ENCODE measurements around the gene BCL2A1. TPM values are rescaled to one million over a fixed set of nuclear protein-coding genes. Genes with fewer than 3 reads are reported as not detected.

BCL2A1 gene
- total RNA-seq, 1 experiment from 2014 or later, result 1.4 TPM

DNA sequence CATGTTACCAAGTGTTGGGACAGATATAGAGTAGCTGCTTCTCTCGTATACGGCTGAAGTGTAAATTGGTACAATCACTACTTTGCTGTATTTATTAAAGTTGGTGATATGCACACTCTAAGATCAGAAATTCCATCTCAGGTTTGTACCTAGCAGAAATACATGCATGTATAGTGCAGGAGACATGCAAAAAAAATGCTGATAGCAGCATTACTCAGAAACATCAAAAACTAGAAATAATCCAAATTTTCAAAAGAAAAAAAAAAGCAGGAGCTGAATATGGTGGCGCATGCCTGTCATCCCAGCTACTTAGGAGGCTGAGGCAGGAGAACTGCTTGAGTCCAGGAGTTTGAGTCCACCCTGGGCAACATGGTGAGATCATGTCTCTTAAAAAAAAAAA lies 31.3 kb upstream of the BCL2A1 start:
- no peak for DNase-seq
- Histone ChIP-seq H2AFZ (ENCODE audit: low read length) (no peak overlapping the region), H3K9me3 (ENCODE audit: low read length) (no peaks in the 10 kb centered on the region), H3K27me3 (ENCODE audit: low read length) (no peaks in the 10 kb centered on the region), H3K4me1 (ENCODE audit: low read length) (no peaks in the 10 kb centered on the region), H3K79me2 (ENCODE audit: low read length) (no peaks in the 10 kb centered on the region), H3K9me2 (replicated peaks; ENCODE audit: insufficient read depth, low read length) (no peaks in the 10 kb centered on the region), H3K36me3 (ENCODE audit: insufficient read depth, low read length) (no peaks in the 10 kb centered on the region), H3K27ac (ENCODE audit: low read length) (no peak overlapping the region), H3K4me2 (ENCODE audit: low read depth, low read length, poor library complexity, severe bottlenecking) (no peak overlapping the region), H3K9ac (ENCODE audit: low read length) (no peak overlapping the region), H4K20me1 (ENCODE audit: insufficient read depth, low read depth, low read length) (no peaks in the 10 kb centered on the region), H3K4me3 (ENCODE audit: low read length) (no peak overlapping the region)

DNA sequence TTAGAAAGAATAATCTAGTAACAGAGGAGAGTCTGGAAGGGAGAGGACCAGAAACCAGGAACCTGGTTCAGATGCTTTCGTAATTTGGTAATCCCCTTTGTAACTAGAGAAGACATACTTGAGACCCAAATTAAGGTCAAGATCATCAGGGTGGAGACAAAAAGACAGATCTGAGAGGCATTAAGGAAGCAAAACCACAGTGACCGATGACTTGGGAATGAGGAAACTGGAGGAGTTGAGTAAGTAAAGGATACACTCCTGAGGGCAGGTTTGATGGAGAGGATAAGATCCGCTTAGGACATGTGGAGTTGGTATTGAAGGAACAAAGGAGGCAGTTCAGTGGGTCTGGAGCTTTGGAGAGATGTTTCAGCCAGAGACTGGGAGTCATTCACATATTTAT lies 23.6 kb upstream of the BCL2A1 start:
- no peak overlapping the region for H3K27ac ChIP-seq (ENCODE audit: low read length)
- H3K9ac ChIP-seq (ENCODE audit: low read length), result no peak overlapping the region
- H3K27me3 ChIP-seq (ENCODE audit: low read length), result no peaks in the 10 kb centered on the region
- H3K36me3 ChIP-seq (ENCODE audit: insufficient read depth, low read length), result no peaks in the 10 kb centered on the region
- no peaks in the 10 kb centered on the region for H3K4me1 ChIP-seq (ENCODE audit: low read length)
- H3K4me2 ChIP-seq (ENCODE audit: low read depth, low read length, poor library complexity, severe bottlenecking), result no peak overlapping the region
- H3K9me3 ChIP-seq (ENCODE audit: low read length), result no peaks in the 10 kb centered on the region
- no peaks in the 10 kb centered on the region for H4K20me1 ChIP-seq (ENCODE audit: insufficient read depth, low read depth, low read length)
- no peaks in the 10 kb centered on the region for H3K9me2 ChIP-seq (replicated peaks; ENCODE audit: insufficient read depth, low read length)
- no peaks in the 10 kb centered on the region for H3K79me2 ChIP-seq (ENCODE audit: low read length)
- H2AFZ ChIP-seq (ENCODE audit: low read length), result no peak overlapping the region
- no peak for DNase-seq
- H3K4me3 ChIP-seq (ENCODE audit: low read length), result no peak overlapping the region

DNA sequence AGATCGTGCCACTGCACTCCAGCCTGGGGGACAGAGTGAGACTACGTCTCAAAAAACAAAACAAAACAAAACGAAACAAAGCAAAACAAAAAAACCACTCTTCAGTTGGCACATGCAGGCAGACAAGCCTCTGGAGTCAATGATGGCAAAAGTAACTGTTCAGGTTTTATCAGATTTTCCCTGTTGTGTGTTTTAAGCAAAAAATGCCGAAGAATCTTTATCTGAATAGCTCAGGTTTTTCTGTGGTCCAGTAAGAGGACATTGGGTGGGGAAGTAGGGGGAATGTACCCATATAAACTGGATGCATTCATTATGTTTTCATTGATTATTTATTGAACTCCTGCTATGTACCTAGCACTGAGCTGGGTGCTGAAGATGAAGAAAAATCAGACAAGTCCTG lies 20.8 kb upstream of the BCL2A1 start:
- Histone ChIP-seq H3K4me2 (ENCODE audit: low read depth, low read length, poor library complexity, severe bottlenecking) (no peak overlapping the region), H3K27ac (ENCODE audit: low read length) (no peak overlapping the region)

DNA sequence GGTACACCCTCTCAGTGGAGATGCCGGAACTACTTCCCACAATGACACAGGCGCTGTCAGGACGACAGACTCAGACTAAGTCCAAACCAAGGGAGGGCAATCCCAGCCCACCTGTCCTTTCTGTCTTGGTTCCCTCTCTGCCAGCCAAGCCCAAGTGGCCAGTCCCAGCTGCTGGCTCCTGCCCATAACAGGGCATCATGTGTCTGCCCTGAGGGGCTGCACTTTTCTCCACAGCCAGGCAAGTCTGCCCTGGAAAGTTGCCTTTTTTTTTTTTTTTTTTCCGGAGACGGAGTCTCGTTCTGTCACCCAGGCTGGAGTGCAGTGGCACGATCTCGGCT lies 20.0 kb upstream of the BCL2A1 start:
- no peak overlapping the region for H3K27ac ChIP-seq (ENCODE audit: low read length)
- no peak overlapping the region for H3K9ac ChIP-seq (ENCODE audit: low read length)
- no peaks in the 10 kb centered on the region for H3K27me3 ChIP-seq (ENCODE audit: low read length)
- no peak overlapping the region for H3K4me2 ChIP-seq (ENCODE audit: low read depth, low read length, poor library complexity, severe bottlenecking)
- H2AFZ ChIP-seq (ENCODE audit: low read length), result no peak overlapping the region
- no peaks in the 10 kb centered on the region for H3K9me3 ChIP-seq (ENCODE audit: low read length)
- H3K79me2 ChIP-seq (ENCODE audit: low read length), result no peaks in the 10 kb centered on the region
- H3K9me2 ChIP-seq (replicated peaks; ENCODE audit: insufficient read depth, low read length), result no peaks in the 10 kb centered on the region
- no peak overlapping the region for H3K4me3 ChIP-seq (ENCODE audit: low read length)
- H3K36me3 ChIP-seq (ENCODE audit: insufficient read depth, low read length), result no peaks in the 10 kb centered on the region
- H4K20me1 ChIP-seq (ENCODE audit: insufficient read depth, low read depth, low read length), result no peaks in the 10 kb centered on the region
- DNase-seq, result no peak
- no peaks in the 10 kb centered on the region for H3K4me1 ChIP-seq (ENCODE audit: low read length)

More for the DNA sequence above, 20.8 kb upstream of the BCL2A1 start:
- Histone ChIP-seq H3K4me1 (ENCODE audit: low read length) (no peaks in the 10 kb centered on the region), H2AFZ (ENCODE audit: low read length) (no peak overlapping the region), H3K79me2 (ENCODE audit: low read length) (no peaks in the 10 kb centered on the region), H3K27me3 (ENCODE audit: low read length) (no peaks in the 10 kb centered on the region), H3K9ac (ENCODE audit: low read length) (no peak overlapping the region), H4K20me1 (ENCODE audit: insufficient read depth, low read depth, low read length) (no peaks in the 10 kb centered on the region), H3K36me3 (ENCODE audit: insufficient read depth, low read length) (no peaks in the 10 kb centered on the region), H3K4me3 (ENCODE audit: low read length) (no peak overlapping the region), H3K9me3 (ENCODE audit: low read length) (no peaks in the 10 kb centered on the region), H3K9me2 (replicated peaks; ENCODE audit: insufficient read depth, low read length) (no peaks in the 10 kb centered on the region)
- DNase-seq, result no peak

DNA sequence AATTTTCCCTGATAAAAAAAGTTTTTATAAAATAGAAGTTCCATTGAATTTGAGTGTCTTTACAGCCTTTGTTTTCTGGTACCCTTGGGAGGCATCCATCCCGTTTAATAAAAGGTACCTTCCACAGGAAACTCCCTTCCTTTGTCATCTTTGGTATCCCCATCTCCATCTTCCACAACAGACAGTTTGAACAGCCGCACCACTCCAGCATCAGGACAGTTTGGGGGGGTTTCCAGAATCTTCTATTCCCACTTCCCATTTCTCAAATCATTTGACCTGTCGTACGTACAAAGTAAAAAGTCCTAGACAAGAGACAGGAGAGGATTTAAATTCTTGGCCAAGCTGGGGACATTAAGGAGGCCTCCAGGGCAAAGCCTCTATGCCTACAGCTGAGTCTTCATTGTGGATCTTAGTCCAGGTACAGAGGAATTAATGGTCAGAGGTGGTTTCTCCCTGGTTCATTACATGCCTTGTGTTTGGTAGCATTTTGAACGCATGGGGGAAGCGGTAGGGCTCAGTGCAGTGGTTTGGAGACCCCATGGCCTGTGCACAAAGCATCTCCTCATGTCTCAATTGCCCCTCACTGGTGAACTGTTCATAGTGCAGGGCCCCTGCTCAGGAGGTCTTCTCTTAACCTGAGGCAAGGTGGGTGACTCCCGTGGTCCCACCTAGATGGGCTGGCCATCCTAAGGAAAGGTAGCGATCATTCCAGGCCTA lies 19.4 kb upstream of the BCL2A1 start:
- H3K4me3 ChIP-seq (ENCODE audit: low read length), result no peak overlapping the region
- DNase-seq, result no peak
- H3K9me3 ChIP-seq (ENCODE audit: low read length), result no peaks in the 10 kb centered on the region
- H3K4me2 ChIP-seq (ENCODE audit: low read depth, low read length, poor library complexity, severe bottlenecking), result no peak overlapping the region
- H3K9ac ChIP-seq (ENCODE audit: low read length), result no peak overlapping the region
- no peaks in the 10 kb centered on the region for H3K79me2 ChIP-seq (ENCODE audit: low read length)
- H3K36me3 ChIP-seq (ENCODE audit: insufficient read depth, low read length), result no peaks in the 10 kb centered on the region
- no peaks in the 10 kb centered on the region for H3K9me2 ChIP-seq (replicated peaks; ENCODE audit: insufficient read depth, low read length)
- no peaks in the 10 kb centered on the region for H3K27me3 ChIP-seq (ENCODE audit: low read length)
- H3K27ac ChIP-seq (ENCODE audit: low read length), result no peak overlapping the region
- H4K20me1 ChIP-seq (ENCODE audit: insufficient read depth, low read depth, low read length), result no peaks in the 10 kb centered on the region
- H2AFZ ChIP-seq (ENCODE audit: low read length), result no peak overlapping the region
- no peaks in the 10 kb centered on the region for H3K4me1 ChIP-seq (ENCODE audit: low read length)

DNA sequence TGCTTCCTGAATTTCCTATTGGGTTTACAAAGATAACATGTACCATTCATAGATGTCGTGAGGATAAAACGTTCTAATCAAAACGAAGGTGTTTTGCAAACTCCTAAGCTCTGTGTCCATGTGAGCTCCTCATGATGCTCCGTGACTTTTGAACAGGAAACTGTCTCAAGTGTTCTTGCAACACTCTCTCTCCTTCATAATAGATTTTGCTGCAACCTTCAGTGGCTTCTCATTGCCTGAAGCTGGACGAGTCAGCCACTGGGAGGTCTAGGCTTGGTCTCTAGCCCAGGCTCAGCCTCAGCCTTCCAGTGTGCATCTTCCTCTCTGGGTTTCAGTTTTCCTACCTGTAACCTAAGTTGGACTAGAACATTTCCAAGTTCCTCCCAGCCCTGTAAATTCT lies 18.7 kb upstream of the BCL2A1 start:
- Histone ChIP-seq H3K27ac (ENCODE audit: low read length) (no peak overlapping the region), H3K4me2 (ENCODE audit: low read depth, low read length, poor library complexity, severe bottlenecking) (no peak overlapping the region)

DNA sequence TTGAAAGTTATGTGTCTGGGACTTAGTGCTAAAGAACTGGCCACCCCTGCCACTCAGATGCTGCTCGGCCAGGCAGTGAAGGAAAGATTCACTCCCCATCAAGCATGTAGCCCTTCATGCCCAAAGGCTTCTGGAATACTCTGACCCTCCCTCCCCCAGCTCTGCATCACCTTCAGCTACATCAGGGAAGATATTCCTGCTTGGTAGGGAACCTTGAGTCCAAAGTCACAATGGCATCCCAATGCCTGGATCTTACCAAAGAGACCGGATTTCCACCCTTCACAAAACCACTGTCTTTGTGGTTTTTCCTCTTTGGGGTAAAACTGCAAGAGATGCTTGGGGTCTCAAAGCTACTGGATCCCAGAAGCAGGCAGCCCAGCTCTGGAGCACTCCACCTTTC lies 18.2 kb upstream of the BCL2A1 start:
- Histone ChIP-seq H3K79me2 (ENCODE audit: low read length) (no peaks in the 10 kb centered on the region), H4K20me1 (ENCODE audit: insufficient read depth, low read depth, low read length) (no peaks in the 10 kb centered on the region), H3K4me1 (ENCODE audit: low read length) (no peaks in the 10 kb centered on the region), H3K36me3 (ENCODE audit: insufficient read depth, low read length) (no peaks in the 10 kb centered on the region), H2AFZ (ENCODE audit: low read length) (no peak overlapping the region), H3K4me2 (ENCODE audit: low read depth, low read length, poor library complexity, severe bottlenecking) (no peak overlapping the region), H3K4me3 (ENCODE audit: low read length) (no peak overlapping the region), H3K9me3 (ENCODE audit: low read length) (no peaks in the 10 kb centered on the region), H3K9ac (ENCODE audit: low read length) (no peak overlapping the region), H3K9me2 (replicated peaks; ENCODE audit: insufficient read depth, low read length) (no peaks in the 10 kb centered on the region), H3K27me3 (ENCODE audit: low read length) (no peaks in the 10 kb centered on the region), H3K27ac (ENCODE audit: low read length) (no peak overlapping the region)
- no peak for DNase-seq

More for the DNA sequence above, 18.7 kb upstream of the BCL2A1 start:
- H2AFZ ChIP-seq (ENCODE audit: low read length), result no peak overlapping the region
- no peak for DNase-seq
- no peaks in the 10 kb centered on the region for H3K36me3 ChIP-seq (ENCODE audit: insufficient read depth, low read length)
- H3K27me3 ChIP-seq (ENCODE audit: low read length), result no peaks in the 10 kb centered on the region
- H3K4me3 ChIP-seq (ENCODE audit: low read length), result no peak overlapping the region
- H3K4me1 ChIP-seq (ENCODE audit: low read length), result no peaks in the 10 kb centered on the region
- no peaks in the 10 kb centered on the region for H3K79me2 ChIP-seq (ENCODE audit: low read length)
- H4K20me1 ChIP-seq (ENCODE audit: insufficient read depth, low read depth, low read length), result no peaks in the 10 kb centered on the region
- no peaks in the 10 kb centered on the region for H3K9me2 ChIP-seq (replicated peaks; ENCODE audit: insufficient read depth, low read length)
- no peak overlapping the region for H3K9ac ChIP-seq (ENCODE audit: low read length)
- no peaks in the 10 kb centered on the region for H3K9me3 ChIP-seq (ENCODE audit: low read length)

DNA sequence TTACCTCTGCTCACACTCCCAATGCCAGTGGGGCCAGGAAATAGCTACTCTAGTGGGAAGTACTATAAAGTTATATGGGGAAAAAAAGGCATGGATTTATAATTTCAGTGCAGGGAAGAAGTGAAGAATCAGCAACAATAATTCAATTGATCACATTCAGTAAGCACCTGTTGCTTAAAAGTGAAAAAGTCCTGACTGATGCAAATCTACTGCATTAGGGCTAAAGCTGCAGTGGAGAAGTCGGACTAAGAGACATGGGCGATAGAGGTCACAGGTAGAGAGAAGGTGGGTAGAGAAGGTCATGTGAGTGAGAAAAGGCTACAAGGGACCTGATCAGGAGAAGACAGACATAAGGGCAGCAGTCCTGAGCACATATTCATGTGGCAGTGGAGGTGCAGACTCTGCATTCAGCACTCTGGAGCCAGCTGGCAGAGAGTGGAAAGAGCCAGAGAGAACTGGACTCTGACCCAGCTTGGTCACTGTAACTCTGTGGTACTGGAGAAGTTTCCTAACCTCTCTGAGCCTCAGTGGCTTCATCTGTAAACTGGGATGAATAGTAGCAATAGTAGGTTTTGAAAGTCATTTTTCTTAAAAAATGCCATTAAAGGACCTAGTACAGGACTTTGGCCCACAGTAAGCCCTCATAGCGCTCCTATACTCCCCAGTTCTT lies 17.6 kb upstream of the BCL2A1 start:
- Histone ChIP-seq H3K27me3 (ENCODE audit: low read length) (no peaks in the 10 kb centered on the region), H3K9me3 (ENCODE audit: low read length) (no peaks in the 10 kb centered on the region), H3K4me2 (ENCODE audit: low read depth, low read length, poor library complexity, severe bottlenecking) (no peak overlapping the region), H3K4me1 (ENCODE audit: low read length) (no peaks in the 10 kb centered on the region), H4K20me1 (ENCODE audit: insufficient read depth, low read depth, low read length) (no peaks in the 10 kb centered on the region), H3K79me2 (ENCODE audit: low read length) (no peaks in the 10 kb centered on the region), H3K27ac (ENCODE audit: low read length) (no peak overlapping the region), H3K9ac (ENCODE audit: low read length) (no peak overlapping the region), H3K9me2 (replicated peaks; ENCODE audit: insufficient read depth, low read length) (no peaks in the 10 kb centered on the region), H2AFZ (ENCODE audit: low read length) (no peak overlapping the region), H3K36me3 (ENCODE audit: insufficient read depth, low read length) (no peaks in the 10 kb centered on the region), H3K4me3 (ENCODE audit: low read length) (no peak overlapping the region)
- no peak for DNase-seq

Data from Karpas-422 (cell line).